Heart left ventricle (tissue), 13 donors: ENCODE results near the gene RPGRIP1.
"Not testable (repeated sequence)": the region's sequence is repeated elsewhere in the genome, so short reads cannot be mapped to it uniquely, and the experiment has no call there.

ENCODE experiments used
- CTCF ChIP-seq, 12 donors: fragments of 200-600 bp; sonication (generic) in 4 of 12; IDR thresholded peaks; one replicate each; pipeline versions ENCODE4 v1.5.0 to v1.8.0; 2018 to 2022; ENCODE audit warnings: antibody characterized with exemption in 12 of 12, mild to moderate bottlenecking in 5 of 12
- POLR2A ChIP-seq, 2 donors: fragments of 450-650 bp; IDR thresholded peaks; one replicate each; pipeline ENCODE4 v1.6.1; 2017; ENCODE audit warnings: antibody characterized with exemption in 2 of 2, mild to moderate bottlenecking in 2 of 2, moderate library complexity in 2 of 2
- donor health status: ischemic (EF 13 %, LVEDD 7.1; RV severe dilation, severe dysfunction).
- donor health status: DM: no; HTN: yes; CAD: no.
- donor health status: DM: no; HTN: no; CAD: no.
- donor health status: ischemic (EF 25% LVEDD 6.9; RV normal size, moderate dysfunction).
- donor health status: ischemic (EF 25% LVEDD 5.7; RV mildly dilated, moderate dysfunction).
- donor health status: ischemic (EF 35%, LVEDD 5.7; RV mildly dilated, moderate dysfunction).
- donor health status: nonischemic (EF 11% LVEDD 7.7; RV severe dilation, severe dysfunction).
- donor health status: DM: yes; HTN: yes; CAD: no.
- donor health status: PGD.
- donor health status: ischemic (EF 29% LVEDD 5.4; RV normal size, mild dysfunction).
- donor health status: nonischemic (EF 23%, LVEDD 6.1; RV moderate dilation, normal function).

GRCh38 chr14:21272661-21273060, 7.2 kb upstream of the RPGRIP1 start:
- not testable (repeated sequence) for TF ChIP-seq CTCF, POLR2A (IDR thresholded peaks at IDR 0.05)
